Gastroesophageal sphincter (tissue), 4 donors: Measurements from ENCODE around the gene TGIF1. TPM values are rescaled to one million over a fixed set of nuclear protein-coding genes. Genes with fewer than 3 reads are reported as not detected.

Source experiments
- ATAC-seq: fragments of 150-250 bp; one replicate; pipeline ENCODE4 v1.9.1; 2016; ENCODE audit warnings: mild to moderate bottlenecking, moderate library complexity
- H3K27ac ChIP-seq, 4 donors: fragments of 200-600 bp; sonication (generic) in 3 of 4; 1 replicate in 3 of 4; 2 replicates in 1 of 4; pipeline ENCODE4 v1.5.1; 2016 to 2019
- H3K27me3 ChIP-seq: fragments of 200-600 bp; sonication (generic); one replicate; pipeline ENCODE4 v1.5.1; 2019
- H3K36me3 ChIP-seq, 2 donors: fragments of 200-600 bp; sonication (generic); one replicate each; pipeline ENCODE4 v1.5.1; 2019; ENCODE audit warnings: control low read depth in 1 of 2
- H3K4me1 ChIP-seq, 3 donors: fragments of 200-600 bp; sonication (generic); 1 replicate in 2 of 3; 2 replicates in 1 of 3; pipeline ENCODE4 v1.5.1; 2016 to 2019; ENCODE audit warnings: control low read depth in 2 of 3
- H3K4me3 ChIP-seq, 2 donors: fragments of 200-600 bp; sonication (generic); one replicate each; pipeline ENCODE4 v1.5.1; 2019; ENCODE audit warnings: mild to moderate bottlenecking in 1 of 2, moderate library complexity in 1 of 2
- H3K9me3 ChIP-seq, 3 donors: fragments of 200-600 bp; sonication (generic); one replicate each; pipeline ENCODE4 v1.5.1; 2017 to 2019; ENCODE audit warnings: control low read depth in 2 of 3
- CTCF ChIP-seq, 4 experiments: fragments of 200-600 bp in 2 of 4; fragments of 450-650 bp in 2 of 4; sonication (generic) in 1 of 4; IDR thresholded peaks; one replicate each; pipeline ENCODE4 v1.5.1; 2017 to 2019; ENCODE audit warnings: antibody characterized with exemption in 4 of 4, mild to moderate bottlenecking in 2 of 4, moderate library complexity in 2 of 4
- EP300 ChIP-seq: sonication (generic); formaldehyde crosslinking; IDR thresholded peaks from one replicate; pipeline ENCODE4 v1.6.1; 2017; ENCODE audit warnings: antibody characterized with exemption, mild to moderate bottlenecking
- POLR2A ChIP-seq, 2 donors: fragments of 450-650 bp; IDR thresholded peaks; one replicate each; pipeline ENCODE4 v1.6.1; 2017; ENCODE audit warnings: antibody characterized with exemption in 2 of 2, mild to moderate bottlenecking in 2 of 2, moderate library complexity in 1 of 2
- POLR2AphosphoS5 ChIP-seq: sonication (generic); formaldehyde crosslinking; IDR thresholded peaks from one replicate; pipeline ENCODE4 v1.6.1; 2017; ENCODE audit warnings: antibody characterized with exemption
- WGBS, 2 donors: methylation state at CpG; one replicate each; pipeline ENCODE4 v1.1.5; 2018; ENCODE audit warnings: low coverage in 1 of 2; 5-methylcytosine and 5-hydroxymethylcytosine counted together
- total RNA-seq, 4 donors: library from RNA; depleted of rRNA; stranded (reverse); fragments of >200 nt; gene quantifications; one replicate each; pipeline ENCODE4 v1.1.0, GENCODE V29; 2016

Gene TGIF1
- total RNA-seq, 4 donors from 2014 or later: 55.5 to 95.8 (median 77.0) TPM

- H3K36me3 ChIP-seq: peaks cover 0 to 41% of the 10 kb centered on the region in 2 donors
- no peaks in the 10 kb centered on the region for H3K27me3 ChIP-seq
- WGBS, 2 donors: 39 to 48% methylated on average over 2 of the region's 2 CpGs
- TF ChIP-seq POLR2A (IDR thresholded peaks at IDR 0.05) (no peak), POLR2AphosphoS5 (no peak), EP300 (no peak), CTCF (IDR thresholded peaks at IDR 0.05) (no peak)
- H3K9me3 ChIP-seq: peaks cover 0 to 14% (median 0%) of the 10 kb centered on the region in 3 donors
- H3K27ac ChIP-seq: no peak overlapping the region
- H3K4me3 ChIP-seq: no peak overlapping the region
- ATAC-seq: no peak
- H3K4me1 ChIP-seq: peaks cover 0 to 26% (median 5%) of the 10 kb centered on the region in 3 donors
These were observed 13.1 kb downstream of the TGIF1 start for GRCh38 chr18:3463051-3463450.

- H3K9me3 ChIP-seq: peaks cover 0 to 11% (median 0%) of the 10 kb centered on the region in 3 donors
- no peak for ATAC-seq
- TF ChIP-seq CTCF (IDR thresholded peaks at IDR 0.05) (no peak), EP300 (no peak), POLR2A (IDR thresholded peaks at IDR 0.05) (no peak), POLR2AphosphoS5 (no peak)
- H3K27ac ChIP-seq: no peak overlapping the region
- H3K4me1 ChIP-seq: peaks cover 0 to 8% (median 0%) of the 10 kb centered on the region in 3 donors
- H3K4me3 ChIP-seq: no peak overlapping the region
- H3K36me3 ChIP-seq: peaks cover 0 to 11% of the 10 kb centered on the region in 2 donors
- H3K27me3 ChIP-seq: no peaks in the 10 kb centered on the region
- 48 to 50% methylated on average over 5 of the region's 5 CpGs for WGBS, 2 donors
These were observed 16.1 kb downstream of the TGIF1 start for GRCh38 chr18:3466045-3466444.

- Histone ChIP-seq H3K4me3 (no peak overlapping the region), H3K36me3 (peaks cover 0 to 4% of the 10 kb centered on the region in 2 donors), H3K27ac (no peak overlapping the region), H3K9me3 (peaks cover 0 to 3% (median 0%) of the 10 kb centered on the region in 3 donors), H3K4me1 (peaks cover 0 to 8% (median 0%) of the 10 kb centered on the region in 3 donors), H3K27me3 (no peaks in the 10 kb centered on the region)
- TF ChIP-seq EP300 (no peak), POLR2A (IDR thresholded peaks at IDR 0.05) (no peak), CTCF (IDR thresholded peaks at IDR 0.05) (no peak), POLR2AphosphoS5 (no peak)
- WGBS, 2 donors: 17% methylated on average over 2 of the region's 2 CpGs; no CpG with 5 or more reads in 1 of the 2 donors
- ATAC-seq: no peak
These were observed 16.9 kb downstream of the TGIF1 start for GRCh38 chr18:3466872-3467271.

GRCh38 chr18:3468066-3468705, 18.2 kb downstream of the TGIF1 start:
- TF ChIP-seq POLR2A (IDR thresholded peaks at IDR 0.05) (no peak), POLR2AphosphoS5 (no peak), CTCF (IDR thresholded peaks at IDR 0.05) (no peak), EP300 (no peak)
- WGBS, 2 donors: 96 to 100% methylated on average over 3 to 4 of the region's 9 CpGs
- Histone ChIP-seq H3K36me3 (no peaks in the 10 kb centered on the region), H3K27ac (no peak overlapping the region), H3K27me3 (no peaks in the 10 kb centered on the region), H3K4me1 (peaks cover 0 to 8% (median 0%) of the 10 kb centered on the region in 3 donors), H3K9me3 (no peaks in the 10 kb centered on the region), H3K4me3 (no peak overlapping the region)
- ATAC-seq: no peak

- H3K27ac ChIP-seq: no peak overlapping the region
These were observed 18.9 kb downstream of the TGIF1 start for GRCh38 chr18:3468833-3469232.

More at GRCh38 chr18:3468833-3469232, 18.9 kb downstream of the TGIF1 start:
- no peak for ATAC-seq
- Histone ChIP-seq H3K9me3 (no peaks in the 10 kb centered on the region), H3K4me1 (peaks cover 0 to 8% (median 0%) of the 10 kb centered on the region in 3 donors), H3K36me3 (no peaks in the 10 kb centered on the region), H3K4me3 (no peak overlapping the region), H3K27me3 (no peaks in the 10 kb centered on the region)
- TF ChIP-seq POLR2A (IDR thresholded peaks at IDR 0.05) (no peak), EP300 (no peak), POLR2AphosphoS5 (no peak), CTCF (IDR thresholded peaks at IDR 0.05) (no peak)
- WGBS, 2 donors: 78 to 79% methylated on average over 7 to 8 of the region's 8 CpGs
